ENCODE measurements around the gene ARIH2. TPM values are rescaled to one million over a fixed set of nuclear protein-coding genes. Genes with fewer than 3 reads are reported as not detected.

ARIH2 gene
- total RNA-seq, 1 donor from 2014 or later = 69.9 TPM

DNA sequence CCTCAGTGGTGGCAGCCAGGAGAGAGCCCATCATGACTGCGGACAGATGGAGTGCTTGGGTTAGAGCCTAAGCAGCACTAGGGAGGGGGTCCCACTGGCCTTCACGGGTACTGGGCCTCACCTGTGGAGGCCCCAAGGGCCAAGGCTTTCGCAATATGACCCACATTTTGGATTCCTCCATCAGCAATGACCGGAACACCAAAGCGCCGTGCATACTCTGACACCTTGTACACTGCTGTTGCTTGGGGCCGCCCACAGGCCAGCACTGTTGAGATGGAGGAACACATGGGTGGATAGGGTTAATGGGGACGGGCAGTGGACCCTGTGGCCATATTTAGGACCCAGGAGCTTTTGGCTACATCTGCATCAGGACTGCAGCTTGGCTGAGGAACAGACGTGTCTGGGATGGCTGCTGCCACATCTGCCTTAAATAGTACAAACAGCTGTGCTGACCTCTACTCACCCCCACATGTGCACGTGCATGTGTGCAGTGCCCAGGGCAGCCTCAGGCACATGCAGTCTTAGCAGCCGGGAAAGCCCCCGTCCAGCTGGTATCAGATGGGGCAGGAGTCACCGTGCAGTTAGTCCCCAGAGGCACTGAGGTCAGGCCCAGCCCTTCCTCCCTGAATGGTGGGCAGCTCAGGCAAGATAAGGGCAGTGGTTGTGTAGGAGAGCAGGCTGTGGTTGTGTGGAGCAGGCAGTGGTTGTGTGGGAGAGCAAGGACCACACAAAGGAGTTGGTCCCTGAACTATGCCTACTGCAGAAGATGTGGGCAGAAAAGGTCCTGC is 106.6 kb downstream of the ARIH2 start:
- peak; percentile 81 for DNase-seq (ENCODE audit: low spot score)
- TF ChIP-seq, protein P1, sequence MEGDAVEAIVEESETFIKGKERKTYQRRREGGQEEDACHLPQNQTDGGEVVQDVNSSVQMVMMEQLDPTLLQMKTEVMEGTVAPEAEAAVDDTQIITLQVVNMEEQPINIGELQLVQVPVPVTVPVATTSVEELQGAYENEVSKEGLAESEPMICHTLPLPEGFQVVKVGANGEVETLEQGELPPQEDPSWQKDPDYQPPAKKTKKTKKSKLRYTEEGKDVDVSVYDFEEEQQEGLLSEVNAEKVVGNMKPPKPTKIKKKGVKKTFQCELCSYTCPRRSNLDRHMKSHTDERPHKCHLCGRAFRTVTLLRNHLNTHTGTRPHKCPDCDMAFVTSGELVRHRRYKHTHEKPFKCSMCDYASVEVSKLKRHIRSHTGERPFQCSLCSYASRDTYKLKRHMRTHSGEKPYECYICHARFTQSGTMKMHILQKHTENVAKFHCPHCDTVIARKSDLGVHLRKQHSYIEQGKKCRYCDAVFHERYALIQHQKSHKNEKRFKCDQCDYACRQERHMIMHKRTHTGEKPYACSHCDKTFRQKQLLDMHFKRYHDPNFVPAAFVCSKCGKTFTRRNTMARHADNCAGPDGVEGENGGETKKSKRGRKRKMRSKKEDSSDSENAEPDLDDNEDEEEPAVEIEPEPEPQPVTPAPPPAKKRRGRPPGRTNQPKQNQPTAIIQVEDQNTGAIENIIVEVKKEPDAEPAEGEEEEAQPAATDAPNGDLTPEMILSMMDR (IDR thresholded peaks at IDR 0.05) = no peak
- Mint-ChIP-seq H3K27ac (ENCODE audit: unreplicated experiment) (peak overlapping the region; percentile 71), H3K9me3 (ENCODE audit: low read depth) (no peaks in the 10 kb centered on the region), H3K4me3 (ENCODE audit: unreplicated experiment) (no peak overlapping the region), H3K4me1 (ENCODE audit: low read depth) (peaks cover 63% of the 10 kb centered on the region), H3K36me3 (ENCODE audit: low read depth) (peaks cover 19% of the 10 kb centered on the region), H3K27me3 (ENCODE audit: low read depth) (no peaks in the 10 kb centered on the region)

DNA sequence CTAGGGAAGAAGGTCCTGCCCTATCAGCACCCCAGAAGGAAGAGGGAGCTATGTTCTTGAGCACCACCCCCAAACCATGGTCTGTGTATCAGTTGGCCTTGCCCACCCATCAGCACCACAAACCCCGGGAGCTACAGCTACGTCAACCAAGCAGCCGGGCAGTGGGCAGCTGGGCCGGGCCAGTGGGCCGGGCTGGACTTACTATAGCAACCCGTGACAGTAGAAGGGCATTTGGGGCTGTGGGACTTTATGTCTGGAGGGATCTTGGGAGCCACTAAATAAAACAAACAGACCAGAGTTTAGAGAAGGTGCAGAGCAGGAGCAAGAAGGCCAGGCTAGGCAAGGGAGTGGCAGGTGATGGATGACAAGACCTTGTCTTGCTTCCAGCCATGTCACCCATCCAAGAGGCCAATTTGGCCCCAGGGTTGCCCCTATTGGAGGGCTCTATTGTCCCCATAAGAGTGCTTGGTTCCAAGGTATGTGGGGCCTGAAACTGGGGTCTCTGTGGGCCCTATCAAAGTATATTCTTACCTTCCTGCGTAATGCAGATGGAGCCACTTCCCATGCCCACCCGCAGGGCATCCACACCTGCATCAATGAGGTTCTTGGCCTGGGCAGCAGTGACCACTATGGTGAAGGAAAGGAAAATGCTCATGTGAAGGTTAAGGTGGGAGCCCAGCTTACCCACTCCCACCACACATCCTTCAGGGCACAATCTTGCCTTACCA is 107.3 kb downstream of the ARIH2 start:
- no peaks in the 10 kb centered on the region for H3K27me3 Mint-ChIP-seq (ENCODE audit: low read depth)
- H3K27ac Mint-ChIP-seq (ENCODE audit: unreplicated experiment) = peak overlapping the region; percentile 71
- peaks cover 60% of the 10 kb centered on the region for H3K4me1 Mint-ChIP-seq (ENCODE audit: low read depth)
- peak; percentile 79 for DNase-seq (ENCODE audit: low spot score)
- no peak overlapping the region for H3K4me3 Mint-ChIP-seq (ENCODE audit: unreplicated experiment)
- no peaks in the 10 kb centered on the region for H3K9me3 Mint-ChIP-seq (ENCODE audit: low read depth)
- peaks cover 21% of the 10 kb centered on the region for H3K36me3 Mint-ChIP-seq (ENCODE audit: low read depth)
- TF ChIP-seq, protein P1 (IDR thresholded peaks at IDR 0.05) = no peak

DNA sequence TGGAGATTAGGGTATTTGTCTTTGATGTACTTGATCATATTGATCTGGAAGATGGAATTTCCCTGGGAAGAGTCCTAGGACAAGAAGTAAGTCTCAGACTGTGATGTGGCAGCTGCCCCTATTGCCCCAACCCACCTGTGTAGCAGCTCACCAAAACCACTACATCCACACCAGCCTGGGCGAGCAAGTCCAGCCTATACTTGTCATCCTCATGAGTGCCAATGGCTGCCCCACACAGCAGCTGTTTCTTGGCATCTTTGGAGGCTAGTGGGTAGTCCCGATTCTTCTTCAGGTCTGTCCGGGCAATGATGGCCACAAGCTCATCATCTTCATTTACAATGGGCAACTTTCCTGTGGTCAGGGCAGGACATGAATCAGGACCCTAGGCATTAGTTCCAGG is 107.9 kb downstream of the ARIH2 start:
- DNase-seq (ENCODE audit: low spot score) = peak; percentile 63
- H3K9me3 Mint-ChIP-seq (ENCODE audit: low read depth) = no peaks in the 10 kb centered on the region
- no peaks in the 10 kb centered on the region for H3K27me3 Mint-ChIP-seq (ENCODE audit: low read depth)
- peaks cover 24% of the 10 kb centered on the region for H3K36me3 Mint-ChIP-seq (ENCODE audit: low read depth)
- H3K27ac Mint-ChIP-seq (ENCODE audit: unreplicated experiment) = peak overlapping the region; percentile 80
- H3K4me1 Mint-ChIP-seq (ENCODE audit: low read depth) = peaks cover 58% of the 10 kb centered on the region
- H3K4me3 Mint-ChIP-seq (ENCODE audit: unreplicated experiment) = no peak overlapping the region
- TF ChIP-seq, protein P1 (IDR thresholded peaks at IDR 0.05) = no peak

DNA sequence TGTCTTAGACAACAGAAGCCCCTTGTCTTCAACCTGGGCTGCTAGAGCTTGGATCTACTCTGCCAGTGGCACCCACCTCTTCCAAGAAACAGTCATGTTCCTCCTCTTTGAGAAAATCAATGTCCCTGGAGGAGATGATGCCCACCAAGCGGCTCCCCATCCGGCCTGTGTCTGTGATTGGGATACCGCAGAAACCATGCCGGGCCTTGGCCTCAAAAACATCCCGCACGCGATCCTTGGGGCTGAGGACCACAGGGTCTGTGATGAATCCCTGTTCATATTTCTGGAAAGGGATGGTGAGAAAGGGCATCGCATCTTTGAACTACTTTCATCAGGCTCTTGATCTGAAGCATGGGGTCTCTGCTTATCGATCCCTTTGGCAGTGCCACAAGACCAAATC is 109.0 kb downstream of the ARIH2 start:
- peaks cover 30% of the 10 kb centered on the region for H3K36me3 Mint-ChIP-seq (ENCODE audit: low read depth)
- peak; percentile 59 for DNase-seq (ENCODE audit: low spot score)
- peak overlapping the region; percentile 80 for H3K27ac Mint-ChIP-seq (ENCODE audit: unreplicated experiment)
- H3K4me3 Mint-ChIP-seq (ENCODE audit: unreplicated experiment) = no peak overlapping the region
- TF ChIP-seq, protein P1 (IDR thresholded peaks at IDR 0.05) = no peak
- peaks cover 55% of the 10 kb centered on the region for H3K4me1 Mint-ChIP-seq (ENCODE audit: low read depth)
- no peaks in the 10 kb centered on the region for H3K9me3 Mint-ChIP-seq (ENCODE audit: low read depth)
- H3K27me3 Mint-ChIP-seq (ENCODE audit: low read depth) = no peaks in the 10 kb centered on the region

DNA sequence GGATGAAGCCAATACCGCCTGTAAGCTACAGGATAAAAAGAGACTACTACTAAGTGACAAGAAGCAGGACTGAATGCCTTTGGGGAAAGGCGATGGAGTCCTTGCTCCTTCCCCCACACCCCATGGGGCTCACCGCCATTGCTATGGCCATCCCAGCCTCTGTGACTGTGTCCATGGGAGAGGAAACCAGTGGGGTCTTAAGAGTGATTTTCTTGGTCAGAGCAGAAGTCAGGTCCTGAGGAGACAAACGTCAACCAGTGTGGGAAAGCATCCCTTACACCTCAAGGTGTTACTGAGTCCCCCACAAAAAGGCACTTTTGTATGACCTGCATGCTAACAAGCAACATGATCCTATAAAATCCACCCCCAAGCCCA is 109.6 kb downstream of the ARIH2 start:
- peaks cover 33% of the 10 kb centered on the region for H3K36me3 Mint-ChIP-seq (ENCODE audit: low read depth)
- peak overlapping the region; percentile 94 for H3K4me3 Mint-ChIP-seq (ENCODE audit: unreplicated experiment)
- H3K9me3 Mint-ChIP-seq (ENCODE audit: low read depth) = no peaks in the 10 kb centered on the region
- TF ChIP-seq, protein P1 (IDR thresholded peaks at IDR 0.05) = no peak
- peak overlapping the region; percentile 99 for H3K27ac Mint-ChIP-seq (ENCODE audit: unreplicated experiment)
- DNase-seq (ENCODE audit: low spot score) = peak; percentile 19
- H3K4me1 Mint-ChIP-seq (ENCODE audit: low read depth) = peaks cover 55% of the 10 kb centered on the region
- H3K27me3 Mint-ChIP-seq (ENCODE audit: low read depth) = no peaks in the 10 kb centered on the region
